ENCODE data around the gene TMC7.
"Not testable (repeated sequence)": the region's sequence is repeated elsewhere in the genome, so short reads cannot be mapped to it uniquely, and the experiment has no call there.

TMC7 gene

GRCh38 chr16:18950469-18951185 is 33.1 kb upstream of the TMC7 start:
- Histone ChIP-seq H3K9me3 (ENCODE audit: control insufficient read depth in 1 of 2, low read length in 2 of 2) (no peaks in the 10 kb centered on the region), H3K4me1 (ENCODE audit: control insufficient read depth in 1 of 2, insufficient read depth in 2 of 2, low read length in 2 of 2) (peaks cover 2 to 4% of the 10 kb centered on the region in 2 donors), H3K27ac (ENCODE audit: low read depth, low read length) (no peak overlapping the region), H3K27me3 (ENCODE audit: control insufficient read depth in 1 of 2, insufficient read depth in 2 of 2, low read length in 2 of 2) (no peaks in the 10 kb centered on the region), H3K4me3 (ENCODE audit: low read depth in 1 of 2, low read length in 2 of 2) (no peak overlapping the region), H3K36me3 (ENCODE audit: control insufficient read depth in 1 of 2, insufficient read depth in 2 of 2, low read length in 2 of 2) (no peaks in the 10 kb centered on the region), H3K9ac (ENCODE audit: low read depth in 1 of 2, low read length in 2 of 2) (no peak overlapping the region)

GRCh38 chr16:18953547-18953946 is 30.2 kb upstream of the TMC7 start:
- Histone ChIP-seq H3K27ac (ENCODE audit: low read depth, low read length) (no peak overlapping the region), H3K4me1 (ENCODE audit: control insufficient read depth in 1 of 2, insufficient read depth in 2 of 2, low read length in 2 of 2) (no peaks in the 10 kb centered on the region), H3K36me3 (ENCODE audit: control insufficient read depth in 1 of 2, insufficient read depth in 2 of 2, low read length in 2 of 2) (no peaks in the 10 kb centered on the region), H3K9ac (ENCODE audit: low read depth in 1 of 2, low read length in 2 of 2) (no peak overlapping the region), H3K4me3 (ENCODE audit: low read depth in 1 of 2, low read length in 2 of 2) (no peak overlapping the region), H3K27me3 (ENCODE audit: control insufficient read depth in 1 of 2, insufficient read depth in 2 of 2, low read length in 2 of 2) (no peaks in the 10 kb centered on the region), H3K9me3 (ENCODE audit: control insufficient read depth in 1 of 2, low read length in 2 of 2) (no peaks in the 10 kb centered on the region)

DNA sequence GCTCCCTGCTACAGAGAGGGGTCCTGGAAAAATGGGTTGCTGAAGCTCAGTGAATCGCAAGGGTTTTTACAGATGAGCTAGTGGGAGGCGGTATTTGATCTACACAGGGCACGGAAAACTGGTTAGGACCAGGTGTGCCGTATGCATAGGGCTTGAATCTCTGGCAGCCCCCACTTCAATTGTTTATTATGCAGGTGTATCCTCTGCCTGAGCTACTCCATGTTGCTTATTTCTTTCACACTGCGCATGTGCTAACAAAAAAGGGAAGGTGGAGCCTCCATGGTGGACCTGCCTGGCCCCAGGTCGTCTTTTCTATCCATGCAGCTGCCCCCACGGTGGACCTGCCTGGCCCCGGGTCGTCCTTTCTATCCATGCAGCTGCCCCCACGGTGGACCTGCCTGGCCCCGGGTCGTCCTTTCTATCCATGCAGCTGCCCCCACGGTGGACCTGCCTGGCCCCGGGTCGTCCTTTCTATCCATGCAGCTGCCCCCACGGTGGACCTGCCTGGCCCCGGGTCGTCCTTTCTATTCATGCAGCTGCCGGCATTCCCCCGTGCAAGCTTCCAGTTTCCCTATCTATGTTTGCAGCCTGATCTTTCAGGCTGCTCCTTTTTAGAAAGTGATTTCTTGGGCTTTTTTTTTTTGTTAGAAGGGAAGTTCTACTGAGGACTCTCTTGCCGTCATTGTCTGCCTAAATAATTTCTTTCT is 27.7 kb upstream of the TMC7 start:
- not testable (repeated sequence) for H3K36me3 ChIP-seq (ENCODE audit: control insufficient read depth in 1 of 2, insufficient read depth in 2 of 2, low read length in 2 of 2); H3K4me1 ChIP-seq (ENCODE audit: control insufficient read depth in 1 of 2, insufficient read depth in 2 of 2, low read length in 2 of 2); H3K27me3 ChIP-seq (ENCODE audit: control insufficient read depth in 1 of 2, insufficient read depth in 2 of 2, low read length in 2 of 2); H3K4me3 ChIP-seq (ENCODE audit: low read depth in 1 of 2, low read length in 2 of 2); H3K9me3 ChIP-seq (ENCODE audit: control insufficient read depth in 1 of 2, low read length in 2 of 2); H3K27ac ChIP-seq (ENCODE audit: low read depth, low read length); H3K9ac ChIP-seq (ENCODE audit: low read depth in 1 of 2, low read length in 2 of 2)

DNA sequence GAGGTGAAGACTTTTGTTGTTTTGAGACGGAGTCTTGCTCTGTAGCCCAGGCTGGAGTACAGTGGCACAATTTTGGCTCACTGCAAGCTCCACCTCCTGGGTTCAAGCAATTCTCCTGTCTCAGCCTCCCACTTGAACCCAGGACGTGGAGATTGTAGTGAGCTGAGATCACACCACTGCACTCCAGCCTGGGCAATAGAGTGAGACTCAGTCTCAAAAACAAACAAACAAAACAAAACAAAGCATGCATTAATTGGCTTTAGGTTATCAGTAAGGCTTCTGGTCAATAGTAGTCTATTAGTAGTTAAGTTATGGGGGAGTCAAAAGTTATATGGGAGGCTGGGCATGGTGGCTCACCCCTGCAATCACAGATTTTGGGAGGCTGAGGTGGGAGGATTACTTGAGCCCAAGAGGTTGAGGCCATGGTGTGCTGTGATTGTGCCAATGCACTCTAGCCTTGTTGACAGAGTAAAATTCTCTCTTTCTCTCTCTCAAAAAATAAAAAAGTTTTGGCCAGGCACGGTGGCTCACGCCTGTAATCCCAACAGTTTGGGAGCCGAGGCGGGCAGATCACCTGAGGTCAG is 27.0 kb upstream of the TMC7 start:
- H3K36me3 ChIP-seq (ENCODE audit: control insufficient read depth in 1 of 2, insufficient read depth in 2 of 2, low read length in 2 of 2); H3K4me1 ChIP-seq (ENCODE audit: control insufficient read depth in 1 of 2, insufficient read depth in 2 of 2, low read length in 2 of 2); H3K9ac ChIP-seq (ENCODE audit: low read depth in 1 of 2, low read length in 2 of 2); H3K27ac ChIP-seq (ENCODE audit: low read depth, low read length); H3K27me3 ChIP-seq (ENCODE audit: control insufficient read depth in 1 of 2, insufficient read depth in 2 of 2, low read length in 2 of 2); H3K9me3 ChIP-seq (ENCODE audit: control insufficient read depth in 1 of 2, low read length in 2 of 2); H3K4me3 ChIP-seq (ENCODE audit: low read depth in 1 of 2, low read length in 2 of 2): not testable (repeated sequence)

- Histone ChIP-seq H3K36me3 (ENCODE audit: control insufficient read depth in 1 of 2, insufficient read depth in 2 of 2, low read length in 2 of 2) (no peaks in the 10 kb centered on the region), H3K4me1 (ENCODE audit: control insufficient read depth in 1 of 2, insufficient read depth in 2 of 2, low read length in 2 of 2) (no peaks in the 10 kb centered on the region), H3K27ac (ENCODE audit: low read depth, low read length) (no peak overlapping the region), H3K9ac (ENCODE audit: low read depth in 1 of 2, low read length in 2 of 2) (no peak overlapping the region), H3K27me3 (ENCODE audit: control insufficient read depth in 1 of 2, insufficient read depth in 2 of 2, low read length in 2 of 2) (no peaks in the 10 kb centered on the region), H3K9me3 (ENCODE audit: control insufficient read depth in 1 of 2, low read length in 2 of 2) (no peaks in the 10 kb centered on the region), H3K4me3 (ENCODE audit: low read depth in 1 of 2, low read length in 2 of 2) (no peak overlapping the region)
Measured at GRCh38 chr16:18958621-18959029, 25.1 kb upstream of the TMC7 start.

DNA sequence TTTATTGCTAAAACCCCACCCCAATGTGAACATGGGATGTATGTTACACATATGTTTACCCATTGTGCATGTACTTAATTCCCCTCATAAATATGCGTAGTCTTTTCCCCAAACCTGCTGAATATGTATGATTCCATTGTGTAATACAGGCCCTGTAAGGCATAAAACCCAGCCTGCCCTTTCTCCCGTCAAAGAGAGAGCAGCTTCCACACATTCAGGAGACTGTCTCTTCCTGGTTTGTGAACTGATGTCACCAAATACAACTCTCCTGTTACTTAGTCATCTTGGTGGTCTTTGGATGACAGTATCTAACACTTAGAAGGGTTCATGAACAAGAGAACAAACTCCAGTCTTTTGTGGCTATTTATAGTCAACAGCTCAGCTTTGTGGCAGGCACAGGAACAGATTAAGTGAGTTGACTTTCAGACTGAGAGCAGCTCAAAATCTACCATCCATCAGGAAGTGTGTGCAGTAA is 24.7 kb upstream of the TMC7 start:
- Histone ChIP-seq H3K4me1 (ENCODE audit: control insufficient read depth in 1 of 2, insufficient read depth in 2 of 2, low read length in 2 of 2) (no peaks in the 10 kb centered on the region), H3K9ac (ENCODE audit: low read depth in 1 of 2, low read length in 2 of 2) (no peak overlapping the region), H3K27ac (ENCODE audit: low read depth, low read length) (no peak overlapping the region), H3K9me3 (ENCODE audit: control insufficient read depth in 1 of 2, low read length in 2 of 2) (no peaks in the 10 kb centered on the region), H3K36me3 (ENCODE audit: control insufficient read depth in 1 of 2, insufficient read depth in 2 of 2, low read length in 2 of 2) (no peaks in the 10 kb centered on the region), H3K27me3 (ENCODE audit: control insufficient read depth in 1 of 2, insufficient read depth in 2 of 2, low read length in 2 of 2) (no peaks in the 10 kb centered on the region), H3K4me3 (ENCODE audit: low read depth in 1 of 2, low read length in 2 of 2) (no peak overlapping the region)

DNA sequence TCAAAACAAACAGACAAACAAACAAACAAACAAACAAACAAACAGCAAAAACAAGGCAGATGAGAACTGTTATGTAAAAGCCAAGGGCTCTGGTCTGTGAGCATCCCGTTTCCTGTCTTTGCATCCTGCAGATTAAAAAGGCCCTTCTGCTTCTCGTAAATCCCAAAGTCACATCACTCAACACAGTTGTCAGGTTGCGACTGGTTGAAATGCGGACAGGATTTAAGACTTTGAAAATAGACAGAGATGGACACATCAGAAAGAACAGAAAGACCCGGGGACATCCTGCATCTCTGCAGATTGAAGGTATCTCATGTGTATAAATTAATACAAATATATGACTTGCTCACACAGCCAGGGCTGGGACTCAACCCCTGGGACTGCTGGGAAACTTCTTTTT is 18.2 kb upstream of the TMC7 start:
- Histone ChIP-seq H3K4me3 (ENCODE audit: low read depth in 1 of 2, low read length in 2 of 2) (no peak overlapping the region), H3K9ac (ENCODE audit: low read depth in 1 of 2, low read length in 2 of 2) (no peak overlapping the region), H3K36me3 (ENCODE audit: control insufficient read depth in 1 of 2, insufficient read depth in 2 of 2, low read length in 2 of 2) (no peaks in the 10 kb centered on the region), H3K4me1 (ENCODE audit: control insufficient read depth in 1 of 2, insufficient read depth in 2 of 2, low read length in 2 of 2) (no peaks in the 10 kb centered on the region), H3K9me3 (ENCODE audit: control insufficient read depth in 1 of 2, low read length in 2 of 2) (no peaks in the 10 kb centered on the region), H3K27ac (ENCODE audit: low read depth, low read length) (no peak overlapping the region), H3K27me3 (ENCODE audit: control insufficient read depth in 1 of 2, insufficient read depth in 2 of 2, low read length in 2 of 2) (no peaks in the 10 kb centered on the region)

DNA sequence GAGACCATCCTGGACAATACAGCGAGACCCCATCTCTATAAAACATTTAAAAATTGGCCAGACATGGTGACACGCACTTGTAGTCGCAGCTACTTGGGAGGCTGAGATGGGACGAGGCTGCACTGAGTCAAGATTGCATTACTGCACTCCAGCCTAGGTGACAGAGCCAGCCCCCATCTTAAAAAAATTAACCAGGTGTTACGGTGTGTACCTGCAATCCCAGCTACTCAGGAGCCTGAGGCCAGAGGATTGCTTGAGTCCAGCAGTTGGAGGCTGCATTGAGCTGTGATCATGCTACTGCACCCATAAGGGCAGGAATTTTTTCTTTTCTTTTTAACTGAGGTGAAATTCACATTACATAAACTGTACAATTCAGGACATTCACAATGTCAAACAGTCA is 16.9 kb upstream of the TMC7 start:
- no peak overlapping the region for H3K9ac ChIP-seq (ENCODE audit: low read depth in 1 of 2, low read length in 2 of 2)
- no peaks in the 10 kb centered on the region for H3K27me3 ChIP-seq (ENCODE audit: control insufficient read depth in 1 of 2, insufficient read depth in 2 of 2, low read length in 2 of 2)
- H3K4me3 ChIP-seq (ENCODE audit: low read depth in 1 of 2, low read length in 2 of 2), result no peak overlapping the region
- no peaks in the 10 kb centered on the region for H3K36me3 ChIP-seq (ENCODE audit: control insufficient read depth in 1 of 2, insufficient read depth in 2 of 2, low read length in 2 of 2)
- H3K9me3 ChIP-seq (ENCODE audit: control insufficient read depth in 1 of 2, low read length in 2 of 2), result no peaks in the 10 kb centered on the region
- H3K27ac ChIP-seq (ENCODE audit: low read depth, low read length), result no peak overlapping the region
- no peaks in the 10 kb centered on the region for H3K4me1 ChIP-seq (ENCODE audit: control insufficient read depth in 1 of 2, insufficient read depth in 2 of 2, low read length in 2 of 2)

GRCh38 chr16:18969050-18969854 is 14.5 kb upstream of the TMC7 start:
- no peaks in the 10 kb centered on the region for H3K9me3 ChIP-seq (ENCODE audit: control insufficient read depth in 1 of 2, low read length in 2 of 2)
- H3K27me3 ChIP-seq (ENCODE audit: control insufficient read depth in 1 of 2, insufficient read depth in 2 of 2, low read length in 2 of 2), result no peaks in the 10 kb centered on the region
- no peak overlapping the region for H3K27ac ChIP-seq (ENCODE audit: low read depth, low read length)
- H3K4me1 ChIP-seq (ENCODE audit: control insufficient read depth in 1 of 2, insufficient read depth in 2 of 2, low read length in 2 of 2), result no peaks in the 10 kb centered on the region
- no peaks in the 10 kb centered on the region for H3K36me3 ChIP-seq (ENCODE audit: control insufficient read depth in 1 of 2, insufficient read depth in 2 of 2, low read length in 2 of 2)
- H3K9ac ChIP-seq (ENCODE audit: low read depth in 1 of 2, low read length in 2 of 2), result no peak overlapping the region
- H3K4me3 ChIP-seq (ENCODE audit: low read depth in 1 of 2, low read length in 2 of 2), result peak overlapping the region; percentile 26 to 45

DNA sequence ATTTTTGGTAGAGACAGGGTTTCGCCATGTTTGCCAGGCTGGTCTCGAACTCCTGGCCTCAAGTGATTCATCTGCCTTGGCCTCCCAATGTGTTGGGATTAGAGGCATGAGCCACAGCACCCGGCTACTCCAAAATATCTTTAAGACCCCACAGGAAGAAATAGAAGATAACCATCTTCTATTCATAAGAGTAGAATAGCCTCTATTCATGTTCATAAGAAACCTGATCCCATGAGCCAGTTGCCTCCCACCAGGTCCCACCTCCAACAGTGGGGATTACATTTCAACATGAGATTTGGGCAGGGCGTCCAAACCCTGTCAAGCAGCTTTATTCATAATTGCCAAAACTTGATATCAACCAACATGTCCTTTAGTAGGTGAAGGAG is 13.9 kb upstream of the TMC7 start:
- no peaks in the 10 kb centered on the region for H3K4me1 ChIP-seq (ENCODE audit: control insufficient read depth in 1 of 2, insufficient read depth in 2 of 2, low read length in 2 of 2)
- H3K27ac ChIP-seq (ENCODE audit: low read depth, low read length), result no peak overlapping the region
- H3K27me3 ChIP-seq (ENCODE audit: control insufficient read depth in 1 of 2, insufficient read depth in 2 of 2, low read length in 2 of 2), result no peaks in the 10 kb centered on the region
- no peaks in the 10 kb centered on the region for H3K9me3 ChIP-seq (ENCODE audit: control insufficient read depth in 1 of 2, low read length in 2 of 2)
- H3K36me3 ChIP-seq (ENCODE audit: control insufficient read depth in 1 of 2, insufficient read depth in 2 of 2, low read length in 2 of 2), result no peaks in the 10 kb centered on the region
- no peak overlapping the region for H3K9ac ChIP-seq (ENCODE audit: low read depth in 1 of 2, low read length in 2 of 2)
- no peak overlapping the region for H3K4me3 ChIP-seq (ENCODE audit: low read depth in 1 of 2, low read length in 2 of 2)

All from duodenal mucosa (tissue), 2 donors.